Gastrocnemius medialis (tissue), 4 donors: ENCODE results near the gene OSM.

Experiments
- CTCF ChIP-seq, 5 experiments: fragments of 450-650 bp in 3 of 5; fragments of 200-600 bp in 2 of 5; sonication (generic) in 2 of 5; IDR thresholded peaks in 4 of 5; conservative IDR thresholded peaks in 1 of 5; 1 replicate in 4 of 5; 2 replicates in 1 of 5; pipeline ENCODE4 v1.5.1; 2016 to 2019; ENCODE audit warnings: antibody characterized with exemption in 5 of 5, mild to moderate bottlenecking in 3 of 5, moderate library complexity in 3 of 5
- POLR2A ChIP-seq, 2 donors: fragments of 450-650 bp; IDR thresholded peaks; one replicate each; pipeline ENCODE4 v1.6.1; 2017; ENCODE audit warnings: antibody characterized with exemption in 2 of 2, mild to moderate bottlenecking in 2 of 2, moderate library complexity in 2 of 2

GRCh38 chr22:30261134-30261533 is 5.5 kb downstream of the OSM start:
- no peak for TF ChIP-seq CTCF (IDR thresholded peaks at IDR 0.05 in 4 of 5, conservative IDR thresholded peaks at IDR 0.05 in 1 of 5)
- no peak for TF ChIP-seq POLR2A (IDR thresholded peaks at IDR 0.05)
